ENCODE measurements around the gene HSD17B7.
"Not testable (repeated sequence)": the region's sequence is repeated elsewhere in the genome, so short reads cannot be mapped to it uniquely, and the experiment has no call there.

The HSD17B7 gene

DNA sequence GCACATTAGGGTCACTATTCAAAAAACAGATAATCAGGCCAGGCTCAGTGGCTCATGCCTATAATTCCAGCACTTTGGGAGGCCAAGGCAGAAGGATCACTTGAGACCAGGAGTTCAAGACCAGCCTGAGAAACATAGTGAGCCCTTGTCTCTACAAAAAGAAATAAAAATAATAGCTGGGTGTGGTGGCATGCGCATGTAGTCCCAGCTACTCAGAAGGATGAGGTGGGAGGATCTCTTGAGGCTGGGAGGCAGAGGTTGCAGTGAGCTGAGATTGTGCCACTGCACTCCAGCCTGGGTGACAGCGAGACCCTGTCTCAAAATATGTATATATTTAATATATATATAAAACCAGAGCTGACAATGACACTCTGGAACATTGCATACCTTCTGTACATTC is 21.9 kb downstream of the HSD17B7 start:
- not testable (repeated sequence) for H3K9ac ChIP-seq (ENCODE audit: low read depth, low read length); H3K9me3 ChIP-seq (ENCODE audit: insufficient read depth, low read depth, low read length); H3K36me3 ChIP-seq (ENCODE audit: insufficient read depth, low read length); H3K4me1 ChIP-seq (ENCODE audit: insufficient read depth, low read length); H3K4me3 ChIP-seq (ENCODE audit: low read length); H3K27me3 ChIP-seq (ENCODE audit: insufficient read depth, low read length); H3K27ac ChIP-seq (ENCODE audit: low read depth, low read length)
- 100% methylated on average over 1 of the region's 2 CpGs for WGBS

DNA sequence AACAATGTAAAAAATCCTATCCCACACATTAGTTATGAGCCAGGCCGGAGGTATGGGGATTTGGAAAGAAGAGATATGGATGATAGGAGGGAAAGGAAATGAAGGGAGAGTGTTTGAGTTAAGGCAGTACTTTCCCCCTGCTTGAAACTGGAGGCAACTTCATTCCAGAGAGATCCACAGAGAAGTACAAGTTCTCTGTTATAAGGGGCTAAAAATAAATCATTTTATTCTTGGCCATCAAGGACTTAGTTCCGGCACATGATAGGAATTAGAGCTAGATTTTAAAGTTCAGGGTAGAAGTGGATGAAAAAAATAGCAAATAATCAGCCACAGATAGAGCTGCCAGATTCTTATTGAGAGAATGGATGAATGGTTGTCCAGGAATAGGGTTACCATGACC is 27.6 kb downstream of the HSD17B7 start:
- H3K27ac ChIP-seq (ENCODE audit: low read depth, low read length); H3K9me3 ChIP-seq (ENCODE audit: insufficient read depth, low read depth, low read length); H3K9ac ChIP-seq (ENCODE audit: low read depth, low read length); H3K4me3 ChIP-seq (ENCODE audit: low read length); H3K36me3 ChIP-seq (ENCODE audit: insufficient read depth, low read length): not testable (repeated sequence)
- Histone ChIP-seq H3K4me1 (ENCODE audit: insufficient read depth, low read length) (peaks cover 11% of the 10 kb centered on the region), H3K27me3 (ENCODE audit: insufficient read depth, low read length) (peaks cover 12% of the 10 kb centered on the region)
- 91% methylated on average over 2 of the region's 2 CpGs for WGBS

DNA sequence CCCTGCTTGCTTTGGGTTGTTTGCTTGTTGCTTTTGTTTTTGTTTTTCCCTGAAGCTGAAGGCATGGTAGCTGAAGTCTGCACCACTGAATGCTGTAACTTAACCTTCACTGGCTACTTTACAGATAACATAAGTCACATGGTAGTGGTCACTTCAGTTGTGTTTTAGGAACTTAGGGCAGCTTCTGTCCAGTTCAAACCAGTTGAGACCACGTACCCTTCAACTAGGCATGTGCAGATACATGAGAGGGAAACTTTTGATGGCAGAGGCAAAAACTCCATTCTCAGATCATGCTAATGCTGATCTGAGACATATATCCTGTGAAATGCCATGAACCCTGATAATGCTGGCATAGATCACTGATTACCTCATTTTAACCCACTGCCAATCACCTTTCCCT is 28.2 kb downstream of the HSD17B7 start:
- not testable (repeated sequence) for H3K9ac ChIP-seq (ENCODE audit: low read depth, low read length); H3K36me3 ChIP-seq (ENCODE audit: insufficient read depth, low read length); H3K27ac ChIP-seq (ENCODE audit: low read depth, low read length); H3K9me3 ChIP-seq (ENCODE audit: insufficient read depth, low read depth, low read length); H3K4me3 ChIP-seq (ENCODE audit: low read length)
- Histone ChIP-seq H3K27me3 (ENCODE audit: insufficient read depth, low read length) (peaks cover 12% of the 10 kb centered on the region), H3K4me1 (ENCODE audit: insufficient read depth, low read length) (peaks cover 16% of the 10 kb centered on the region)
- WGBS, result 97% methylated on average over 1 of the region's 1 CpG

DNA sequence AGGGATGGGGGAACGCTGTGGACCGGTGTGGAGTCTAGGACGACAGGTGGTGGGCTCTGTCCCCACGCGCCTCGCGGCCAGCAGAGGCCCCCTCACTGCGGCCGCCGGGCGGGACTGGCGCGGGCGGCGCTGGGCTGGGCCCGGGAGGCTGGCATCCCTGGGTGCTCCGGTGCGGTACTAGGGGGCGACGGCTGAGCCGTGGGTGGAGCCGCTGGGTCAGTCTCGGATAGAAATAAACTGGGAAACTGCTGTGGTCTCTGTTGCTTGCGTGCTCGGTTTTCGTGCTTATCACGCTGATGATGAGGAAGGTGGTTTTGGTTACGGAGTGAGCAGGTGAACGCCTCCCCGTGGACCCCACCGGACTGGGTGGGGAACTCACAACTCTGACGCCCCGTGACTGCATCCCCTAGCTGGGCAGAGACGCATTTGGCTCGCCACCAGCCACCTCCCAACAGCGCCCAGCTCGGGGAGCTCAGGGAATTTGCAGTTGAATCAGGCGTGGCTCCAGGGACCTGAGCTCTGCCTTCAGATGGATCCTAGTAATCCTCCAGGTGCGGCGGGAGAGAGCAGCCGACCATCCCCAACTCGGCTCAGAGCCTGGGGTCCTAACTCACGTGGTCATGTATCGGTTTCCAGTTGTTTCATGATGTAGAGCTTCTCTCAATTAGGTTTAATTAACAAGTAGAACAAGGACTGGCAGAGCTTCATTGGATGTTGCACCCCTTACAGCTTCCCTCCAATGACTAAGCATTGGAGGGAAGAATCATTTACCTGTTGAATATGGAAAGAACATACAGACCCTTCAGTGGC is 32.1 kb downstream of the HSD17B7 start:
- H3K27ac ChIP-seq (ENCODE audit: low read depth, low read length), result no peak overlapping the region
- H3K36me3 ChIP-seq (ENCODE audit: insufficient read depth, low read length), result no peaks in the 10 kb centered on the region
- WGBS, result 2% methylated on average over 44 of the region's 44 CpGs
- peak overlapping the region; percentile 61 for H3K9ac ChIP-seq (ENCODE audit: low read depth, low read length)
- H3K9me3 ChIP-seq (ENCODE audit: insufficient read depth, low read depth, low read length), result no peaks in the 10 kb centered on the region
- H3K27me3 ChIP-seq (ENCODE audit: insufficient read depth, low read length), result peaks cover 12% of the 10 kb centered on the region
- H3K4me1 ChIP-seq (ENCODE audit: insufficient read depth, low read length), result peaks cover 20% of the 10 kb centered on the region
- peak overlapping the region; percentile 67 for H3K4me3 ChIP-seq (ENCODE audit: low read length)

DNA sequence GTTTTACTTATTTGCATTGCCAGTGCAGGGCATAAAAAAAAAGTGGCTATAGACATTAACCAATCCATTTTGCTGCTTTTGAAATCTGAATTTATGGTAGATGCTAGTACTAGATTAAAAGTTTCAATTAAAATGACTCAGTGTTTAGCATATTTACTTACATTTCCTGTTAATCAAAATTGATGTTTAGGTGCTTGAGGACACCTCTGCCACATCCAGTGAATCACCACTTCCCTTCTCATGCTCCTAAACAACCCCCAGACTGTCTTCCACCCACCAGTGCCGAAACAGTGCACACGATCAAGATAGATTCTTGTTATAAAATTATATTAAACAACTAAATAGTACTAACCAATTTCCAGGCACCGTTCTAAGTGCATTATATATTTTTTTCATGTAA is 32.7 kb downstream of the HSD17B7 start:
- Histone ChIP-seq H3K4me3 (ENCODE audit: low read length) (no peak overlapping the region), H3K4me1 (ENCODE audit: insufficient read depth, low read length) (peaks cover 20% of the 10 kb centered on the region), H3K9me3 (ENCODE audit: insufficient read depth, low read depth, low read length) (no peaks in the 10 kb centered on the region), H3K9ac (ENCODE audit: low read depth, low read length) (no peak overlapping the region), H3K36me3 (ENCODE audit: insufficient read depth, low read length) (no peaks in the 10 kb centered on the region), H3K27me3 (ENCODE audit: insufficient read depth, low read length) (peaks cover 12% of the 10 kb centered on the region), H3K27ac (ENCODE audit: low read depth, low read length) (no peak overlapping the region)
- WGBS, result no CpG with 5 or more reads among the region's 3 CpGs

DNA sequence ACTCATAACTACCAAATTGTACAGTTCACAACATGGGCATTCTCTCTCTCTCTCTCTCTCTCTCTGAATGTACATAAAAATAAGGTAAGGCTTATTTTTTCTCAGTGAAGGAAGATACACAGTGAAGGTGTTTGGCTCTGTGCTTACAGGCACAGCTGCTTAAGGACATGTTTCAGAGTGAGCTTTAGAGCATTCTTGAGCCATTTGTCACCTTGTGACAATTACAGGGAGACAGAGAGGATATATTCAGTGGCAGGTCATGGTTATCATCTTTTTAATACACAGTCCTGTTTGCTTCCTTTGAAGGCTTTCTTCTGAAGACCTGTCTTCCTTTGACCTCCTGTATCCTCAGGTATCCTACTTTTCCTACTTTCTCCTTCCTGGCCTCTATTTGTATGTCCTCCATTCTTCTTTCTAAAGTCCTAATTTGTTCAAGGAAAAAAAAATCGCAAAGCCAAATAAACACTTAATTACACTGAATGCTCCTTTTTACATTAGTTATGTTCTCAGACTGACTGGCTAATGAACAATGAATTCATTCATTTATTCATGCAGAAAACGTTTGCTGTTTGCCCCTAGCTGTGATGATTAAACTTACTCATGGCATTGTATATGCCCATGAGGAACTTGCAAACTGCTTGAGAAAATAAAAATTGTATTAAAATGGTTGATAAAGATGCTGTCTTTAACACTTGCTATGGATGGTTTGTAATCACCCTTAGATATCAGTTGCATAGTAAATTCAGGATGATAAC is 33.4 kb downstream of the HSD17B7 start:
- H3K4me3 ChIP-seq (ENCODE audit: low read length), result no peak overlapping the region
- H3K27me3 ChIP-seq (ENCODE audit: insufficient read depth, low read length), result peaks cover 12% of the 10 kb centered on the region
- H3K9me3 ChIP-seq (ENCODE audit: insufficient read depth, low read depth, low read length), result no peaks in the 10 kb centered on the region
- H3K4me1 ChIP-seq (ENCODE audit: insufficient read depth, low read length), result peaks cover 20% of the 10 kb centered on the region
- 64% methylated on average over 2 of the region's 2 CpGs for WGBS
- H3K9ac ChIP-seq (ENCODE audit: low read depth, low read length), result no peak overlapping the region
- H3K27ac ChIP-seq (ENCODE audit: low read depth, low read length), result no peak overlapping the region
- no peaks in the 10 kb centered on the region for H3K36me3 ChIP-seq (ENCODE audit: insufficient read depth, low read length)

DNA sequence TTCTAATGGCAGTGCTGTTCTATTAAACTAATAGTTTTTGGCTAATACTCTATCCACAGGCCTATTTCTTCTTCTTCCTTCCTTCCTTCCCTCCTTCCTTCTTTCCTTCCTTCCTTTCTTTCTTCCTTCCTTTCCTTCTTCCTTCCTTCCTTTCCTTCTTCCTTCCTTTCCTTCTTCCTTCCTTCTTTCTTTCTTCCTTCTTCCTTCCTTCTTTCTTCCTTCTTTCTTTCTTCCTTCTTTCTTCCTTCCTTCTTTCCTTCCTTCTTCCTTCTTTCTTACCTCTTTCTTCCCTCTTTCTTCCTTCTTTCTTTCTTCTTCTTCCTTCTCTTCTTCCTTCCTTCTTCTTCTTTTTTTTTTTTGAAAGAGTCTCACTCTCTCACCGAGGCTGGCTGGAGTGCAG is 38.8 kb downstream of the HSD17B7 start:
- no peaks in the 10 kb centered on the region for H3K27me3 ChIP-seq (ENCODE audit: insufficient read depth, low read length)
- no peak overlapping the region for H3K27ac ChIP-seq (ENCODE audit: low read depth, low read length)

DNA sequence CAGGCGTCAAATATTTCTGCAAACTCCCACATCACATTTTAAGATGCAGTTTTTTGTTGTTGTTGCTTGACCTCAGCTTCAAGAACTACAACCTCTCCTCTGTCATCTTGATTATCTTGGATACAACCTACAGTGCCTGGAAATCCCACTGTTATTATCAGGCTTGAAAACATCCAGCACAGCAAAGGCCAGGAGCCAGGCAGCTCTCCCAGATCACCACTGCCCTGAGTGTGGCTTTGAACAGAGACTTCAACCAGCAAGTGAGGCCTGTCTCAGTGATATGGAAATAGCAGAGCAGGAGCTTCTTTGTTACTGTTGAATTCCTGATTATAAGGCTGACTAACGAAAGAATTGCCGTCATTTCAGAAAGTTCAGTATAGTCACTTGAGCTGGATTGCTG is 42.0 kb downstream of the HSD17B7 start:
- 86% methylated on average over 3 of the region's 3 CpGs for WGBS
- H3K4me1 ChIP-seq (ENCODE audit: insufficient read depth, low read length), result peaks cover 11% of the 10 kb centered on the region; the same call in 1 of the 2 replicates
- H3K9ac ChIP-seq (ENCODE audit: low read depth, low read length), result no peak overlapping the region
- H3K9me3 ChIP-seq (ENCODE audit: insufficient read depth, low read depth, low read length), result no peaks in the 10 kb centered on the region
- H3K27ac ChIP-seq (ENCODE audit: low read depth, low read length), result no peak overlapping the region
- H3K27me3 ChIP-seq (ENCODE audit: insufficient read depth, low read length), result no peaks in the 10 kb centered on the region
- no peaks in the 10 kb centered on the region for H3K36me3 ChIP-seq (ENCODE audit: insufficient read depth, low read length)
- H3K4me3 ChIP-seq (ENCODE audit: low read length), result no peak overlapping the region

More for the DNA sequence above, 38.8 kb downstream of the HSD17B7 start:
- 94% methylated on average over 1 of the region's 1 CpG for WGBS
- no peaks in the 10 kb centered on the region for H3K9me3 ChIP-seq (ENCODE audit: insufficient read depth, low read depth, low read length)
- H3K4me3 ChIP-seq (ENCODE audit: low read length), result no peak overlapping the region
- H3K4me1 ChIP-seq (ENCODE audit: insufficient read depth, low read length), result peaks cover 11% of the 10 kb centered on the region; the same call in 1 of the 2 replicates
- no peak overlapping the region for H3K9ac ChIP-seq (ENCODE audit: low read depth, low read length)
- H3K36me3 ChIP-seq (ENCODE audit: insufficient read depth, low read length), result no peaks in the 10 kb centered on the region

DNA sequence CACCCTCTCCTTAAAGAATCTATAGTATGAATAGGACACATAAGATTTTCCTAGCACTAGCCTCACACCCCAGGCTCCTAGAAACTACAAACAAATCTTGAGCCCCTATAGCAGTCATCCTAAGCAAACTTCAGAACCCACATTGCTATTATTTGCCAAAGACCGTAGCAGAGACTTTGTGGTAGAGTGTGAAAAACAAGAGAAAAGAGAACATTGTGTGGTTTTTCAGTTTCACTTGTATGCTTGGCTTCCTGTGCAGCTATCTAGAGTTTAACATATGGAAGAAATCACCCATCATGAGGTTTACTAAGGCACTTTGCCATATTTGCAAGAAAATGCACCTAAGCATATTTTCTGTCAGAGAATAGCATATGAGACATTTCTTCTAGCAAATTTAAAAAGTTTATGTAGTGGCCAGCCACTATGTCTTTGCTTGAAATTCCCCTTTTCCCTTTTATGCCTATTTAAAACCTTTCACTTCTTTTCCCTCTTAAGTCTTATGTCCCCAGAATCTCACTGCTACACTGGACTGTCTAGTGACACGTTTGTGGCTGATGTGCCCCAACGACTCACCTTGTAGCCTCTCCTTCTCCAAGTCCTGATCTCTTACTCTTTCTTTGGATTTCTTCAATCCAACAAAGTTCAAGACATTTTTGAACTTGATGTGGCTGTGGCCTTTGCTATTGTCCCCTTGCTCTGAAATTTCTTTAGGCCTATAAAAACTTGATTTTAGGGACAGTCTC is 44.8 kb downstream of the HSD17B7 start:
- Histone ChIP-seq H3K27me3 (ENCODE audit: insufficient read depth, low read length) (no peaks in the 10 kb centered on the region), H3K36me3 (ENCODE audit: insufficient read depth, low read length) (no peaks in the 10 kb centered on the region), H3K4me1 (ENCODE audit: insufficient read depth, low read length) (peaks cover 11% of the 10 kb centered on the region; the same call in 1 of the 2 replicates), H3K9me3 (ENCODE audit: insufficient read depth, low read depth, low read length) (no peaks in the 10 kb centered on the region), H3K27ac (ENCODE audit: low read depth, low read length) (no peak overlapping the region), H3K9ac (ENCODE audit: low read depth, low read length) (no peak overlapping the region), H3K4me3 (ENCODE audit: low read length) (no peak overlapping the region)
- 93% methylated on average over 3 of the region's 3 CpGs for WGBS

DNA sequence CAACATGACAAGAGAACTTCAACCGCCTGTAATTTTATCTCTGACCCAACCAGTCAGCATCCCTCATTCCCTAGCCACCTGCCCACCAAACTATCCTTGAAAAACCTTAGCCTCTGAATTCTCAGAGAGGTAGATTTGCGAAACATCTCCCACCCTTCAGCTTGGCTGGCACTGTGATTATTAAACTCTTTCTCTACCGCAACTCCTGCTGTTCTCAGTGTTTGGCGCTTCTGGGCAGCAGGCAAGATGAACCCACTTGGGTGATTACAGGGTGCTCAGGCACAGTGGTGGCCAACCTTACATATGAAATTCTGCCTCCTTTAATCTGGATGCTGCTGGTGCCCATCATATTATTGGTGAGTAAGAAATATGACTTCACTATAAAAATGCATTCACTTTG is 48.4 kb downstream of the HSD17B7 start:
- no peaks in the 10 kb centered on the region for H3K36me3 ChIP-seq (ENCODE audit: insufficient read depth, low read length)
- no peaks in the 10 kb centered on the region for H3K4me1 ChIP-seq (ENCODE audit: insufficient read depth, low read length)
- no peak overlapping the region for H3K4me3 ChIP-seq (ENCODE audit: low read length)
- no peak overlapping the region for H3K27ac ChIP-seq (ENCODE audit: low read depth, low read length)
- no peaks in the 10 kb centered on the region for H3K27me3 ChIP-seq (ENCODE audit: insufficient read depth, low read length)
- no peak overlapping the region for H3K9ac ChIP-seq (ENCODE audit: low read depth, low read length)
- WGBS, result 78% methylated on average over 4 of the region's 4 CpGs
- H3K9me3 ChIP-seq (ENCODE audit: insufficient read depth, low read depth, low read length), result no peaks in the 10 kb centered on the region

DNA sequence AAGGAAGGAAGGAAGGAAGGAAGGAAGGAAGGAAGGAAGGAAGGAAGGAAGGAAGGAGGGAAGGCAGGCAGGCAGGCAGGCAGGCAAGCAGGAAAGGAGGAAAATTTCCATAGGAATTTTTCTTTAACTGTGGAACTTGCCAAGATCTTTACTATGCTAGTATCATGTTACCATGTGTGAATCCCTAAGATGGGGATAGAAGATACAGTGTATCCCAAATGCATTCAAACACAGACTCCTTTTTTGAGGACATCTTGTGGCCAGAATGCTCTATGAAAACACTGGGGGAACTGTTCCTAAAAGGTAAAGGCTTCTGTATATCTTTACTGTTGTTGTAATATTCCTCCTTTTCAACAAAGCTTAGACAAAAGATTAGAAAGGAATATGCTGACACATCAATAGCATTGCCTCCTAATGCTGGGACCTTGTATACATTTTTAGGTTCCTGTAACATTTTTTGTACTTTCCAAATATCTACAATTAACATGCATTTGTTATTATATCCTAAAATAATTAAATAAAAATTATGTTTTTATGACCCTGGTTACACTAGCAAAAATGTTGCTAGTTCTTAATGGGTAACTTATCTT is 49.8 kb downstream of the HSD17B7 start:
- no peaks in the 10 kb centered on the region for H3K9me3 ChIP-seq (ENCODE audit: insufficient read depth, low read depth, low read length)
- no peaks in the 10 kb centered on the region for H3K27me3 ChIP-seq (ENCODE audit: insufficient read depth, low read length)
- no peak overlapping the region for H3K27ac ChIP-seq (ENCODE audit: low read depth, low read length)
- H3K9ac ChIP-seq (ENCODE audit: low read depth, low read length), result no peak overlapping the region
- H3K36me3 ChIP-seq (ENCODE audit: insufficient read depth, low read length), result no peaks in the 10 kb centered on the region
- H3K4me1 ChIP-seq (ENCODE audit: insufficient read depth, low read length), result no peaks in the 10 kb centered on the region
- H3K4me3 ChIP-seq (ENCODE audit: low read length), result no peak overlapping the region

Measured in HUES64 (cell line).